DMS53 (cell line): ENCODE results near the gene FGGY.

Experiments used
- DNase-seq: peaks from one replicate; lab custom pipeline; 2025; lab: John Stamatoyannopoulos, UW

The FGGY gene

GRCh38 chr1:59384443-59384842, 87.5 kb downstream of the FGGY start:
- no peak for DNase-seq

- no peak for DNase-seq
These were observed 91.3 kb downstream of the FGGY start for GRCh38 chr1:59388191-59388590.

GRCh38 chr1:59389847-59390246, 93.0 kb downstream of the FGGY start:
- no peak for DNase-seq

GRCh38 chr1:59390307-59390706, 93.4 kb downstream of the FGGY start:
- no peak for DNase-seq

GRCh38 chr1:59391212-59392179, 94.6 kb downstream of the FGGY start:
- no peak for DNase-seq

GRCh38 chr1:59393211-59394180, 96.6 kb downstream of the FGGY start:
- no peak for DNase-seq

GRCh38 chr1:59394706-59395425, 98.0 kb downstream of the FGGY start:
- DNase-seq = no peak

- DNase-seq = no peak
These were observed 99.5 kb downstream of the FGGY start for GRCh38 chr1:59396387-59396786.

GRCh38 chr1:59397139-59397858, 100.4 kb downstream of the FGGY start:
- no peak for DNase-seq

- DNase-seq = no peak
These were observed 102.7 kb downstream of the FGGY start for GRCh38 chr1:59399642-59400041.

- DNase-seq = no peak
These were observed 104.7 kb downstream of the FGGY start for GRCh38 chr1:59401581-59401980.

- no peak for DNase-seq
These were observed 107.9 kb downstream of the FGGY start for GRCh38 chr1:59404796-59405195.

- no peak for DNase-seq
These were observed 109.7 kb downstream of the FGGY start for GRCh38 chr1:59406437-59407164.

GRCh38 chr1:59408608-59409240, 111.8 kb downstream of the FGGY start:
- DNase-seq = no peak

- DNase-seq = no peak
These were observed 112.7 kb downstream of the FGGY start for GRCh38 chr1:59409549-59409948.

GRCh38 chr1:59409986-59410385, 113.1 kb downstream of the FGGY start:
- no peak for DNase-seq

GRCh38 chr1:59410457-59410856, 113.6 kb downstream of the FGGY start:
- DNase-seq = no peak

- no peak for DNase-seq
These were observed 114.3 kb downstream of the FGGY start for GRCh38 chr1:59411147-59411546.

GRCh38 chr1:59412718-59413326, 115.9 kb downstream of the FGGY start:
- DNase-seq = no peak

GRCh38 chr1:59413327-59413720, 116.4 kb downstream of the FGGY start:
- no peak for DNase-seq
